Hematopoietic multipotent progenitor cell treated with erythropoietin and hydrocortisone succinate and interleukin-3 and kit ligand, for 8 days (in vitro differentiated cells): ENCODE measurements around the gene AKAP8.
"Not testable (repeated sequence)": the region's sequence is repeated elsewhere in the genome, so short reads cannot be mapped to it uniquely, and the experiment has no call there.

ENCODE experiments used
- DNase-seq: peaks from one replicate; pipeline ENCODE4 v3.0.0-alpha.2; 2015

The AKAP8 gene

DNA sequence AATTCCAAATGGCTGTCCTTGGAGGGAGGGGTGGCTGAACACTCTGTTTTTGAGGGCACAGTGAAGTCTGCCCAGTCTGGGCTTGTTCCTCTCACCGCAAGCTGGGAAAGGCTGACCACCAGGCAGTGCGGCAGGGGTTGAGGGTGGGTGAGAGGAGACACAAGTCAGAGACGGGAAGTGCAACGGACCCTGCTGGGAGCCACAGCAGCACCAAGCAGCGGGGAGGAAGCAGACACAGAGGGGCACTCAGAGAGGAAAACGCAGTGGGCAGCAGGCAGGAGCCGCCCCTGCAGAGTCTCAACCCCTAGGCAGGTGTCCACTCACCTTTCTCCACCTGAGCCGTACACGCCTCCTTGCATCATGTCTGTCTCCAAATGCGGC, 23.6 kb upstream of the AKAP8 start:
- DNase-seq, result no peak

GRCh38 chr19:15402411-15403150, 23.0 kb upstream of the AKAP8 start:
- DNase-seq, result peak; percentile 95

DNA sequence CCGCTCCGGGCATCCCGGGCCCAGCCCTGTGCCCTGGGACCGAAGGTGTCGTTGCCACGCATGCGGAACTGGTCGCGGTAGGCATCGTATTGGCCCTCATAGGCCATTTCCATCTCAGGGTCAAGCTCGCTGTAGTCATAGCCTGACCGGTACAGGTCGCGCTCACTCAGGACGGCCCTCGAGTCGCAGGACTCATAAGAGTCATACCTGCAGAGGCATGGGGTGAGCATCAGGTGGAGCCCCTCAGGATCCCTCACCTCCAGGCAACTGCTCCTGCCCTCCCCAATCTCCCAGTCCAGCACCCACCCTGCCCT, 21.8 kb upstream of the AKAP8 start:
- DNase-seq, result no peak

DNA sequence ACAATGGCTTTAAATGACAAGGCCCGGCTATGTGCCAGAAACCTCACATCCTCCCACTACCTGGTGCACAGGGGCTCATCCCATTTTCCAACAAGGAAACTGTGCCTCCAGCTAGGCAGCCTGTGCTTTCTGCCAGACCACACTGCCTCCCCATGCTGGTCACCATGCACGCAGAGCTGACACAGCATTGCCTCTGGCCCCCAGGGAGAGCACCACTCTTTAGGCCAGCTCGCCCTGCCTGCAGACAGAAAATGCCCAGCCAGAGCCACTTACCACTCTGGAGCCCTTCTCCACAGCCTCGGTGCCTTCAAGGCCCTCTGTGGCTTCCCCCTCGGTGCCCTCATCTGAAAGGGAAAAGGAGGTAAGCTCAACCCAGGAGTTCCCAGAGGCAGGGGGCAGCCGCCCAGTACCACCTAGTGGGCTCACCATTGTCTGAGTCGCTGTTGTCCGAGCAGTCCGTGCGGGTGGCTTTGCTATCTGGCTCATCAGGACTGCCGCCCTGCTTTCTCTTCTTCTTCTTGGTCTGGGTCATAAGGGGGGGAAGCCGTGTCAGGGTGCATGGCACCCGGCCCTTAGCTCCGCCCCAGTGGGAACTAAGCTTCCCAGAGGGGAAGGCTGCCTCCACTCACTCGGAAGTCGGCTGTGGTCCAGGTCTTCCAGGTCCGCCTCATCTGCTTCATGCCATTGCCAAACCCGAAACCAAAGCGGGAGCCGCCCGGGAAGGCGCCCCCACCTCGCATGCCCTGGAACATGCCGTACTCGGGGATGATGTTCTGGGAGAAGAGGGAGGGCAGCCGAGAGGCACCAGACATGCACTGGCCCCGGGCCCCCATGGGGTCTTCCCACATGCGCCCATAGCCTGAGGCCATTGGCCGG, 21.2 kb upstream of the AKAP8 start:
- no peak for DNase-seq

DNA sequence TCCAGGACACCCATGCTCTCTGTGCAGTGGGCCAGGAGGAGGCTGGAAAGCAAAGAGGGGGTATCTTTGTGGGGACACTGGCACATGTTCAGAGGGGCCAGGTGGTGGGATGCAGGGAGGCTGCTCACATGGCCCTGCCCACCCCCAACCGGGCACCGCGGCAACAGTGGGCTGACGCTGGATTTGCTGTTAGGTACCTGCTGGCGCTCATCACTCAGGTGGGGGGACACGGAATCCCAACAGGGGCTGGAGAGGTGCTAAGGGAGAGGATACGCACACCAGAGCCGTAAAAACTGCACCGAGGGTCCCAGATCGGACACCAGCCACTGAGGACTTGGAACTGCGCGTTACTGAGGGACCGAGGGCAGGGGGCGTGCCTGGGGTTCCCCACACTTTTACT, 20.0 kb upstream of the AKAP8 start:
- no peak for DNase-seq

- DNase-seq, result no peak
Measured at GRCh38 chr19:15399234-15399515, 19.6 kb upstream of the AKAP8 start.

DNA sequence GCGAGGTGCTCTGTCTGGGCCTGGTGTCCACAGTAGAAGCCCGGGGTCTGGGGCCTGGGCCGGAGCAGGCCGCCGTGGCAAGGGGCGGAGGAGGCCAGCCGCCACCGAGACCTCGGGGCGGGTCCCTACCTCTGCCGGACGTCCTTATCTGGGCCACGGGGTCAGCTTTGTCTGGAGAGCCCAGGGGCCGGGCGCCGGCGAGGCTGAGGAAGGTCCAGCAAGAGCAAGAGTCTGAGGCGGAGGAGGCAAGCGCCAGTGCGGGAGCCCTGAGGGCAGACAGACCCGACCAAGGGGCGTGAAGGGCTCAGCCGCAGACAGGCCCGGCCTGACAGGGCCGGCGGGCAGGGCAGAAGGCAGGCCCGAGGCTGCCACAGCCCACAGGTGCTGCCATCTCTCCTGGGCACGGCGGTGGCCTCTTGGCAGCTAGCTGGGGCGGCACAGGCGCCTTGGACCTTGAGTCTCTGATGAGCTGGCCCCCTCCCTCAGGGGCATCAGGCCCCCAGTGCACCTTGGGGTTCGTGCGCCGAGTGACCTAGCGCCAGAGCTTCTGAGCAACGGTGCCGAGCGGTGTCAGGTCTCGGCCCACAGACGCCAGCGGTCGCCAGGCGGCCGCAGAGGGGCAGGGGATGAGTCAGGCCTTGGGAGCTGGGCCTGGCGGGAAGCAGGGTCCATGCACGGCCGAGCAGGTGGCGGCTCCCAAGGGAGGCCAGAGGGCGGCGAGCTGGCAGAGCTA, 19.1 kb upstream of the AKAP8 start:
- no peak for DNase-seq

- DNase-seq, result no peak
Measured at GRCh38 chr19:15397782-15398181, 18.2 kb upstream of the AKAP8 start.

DNA sequence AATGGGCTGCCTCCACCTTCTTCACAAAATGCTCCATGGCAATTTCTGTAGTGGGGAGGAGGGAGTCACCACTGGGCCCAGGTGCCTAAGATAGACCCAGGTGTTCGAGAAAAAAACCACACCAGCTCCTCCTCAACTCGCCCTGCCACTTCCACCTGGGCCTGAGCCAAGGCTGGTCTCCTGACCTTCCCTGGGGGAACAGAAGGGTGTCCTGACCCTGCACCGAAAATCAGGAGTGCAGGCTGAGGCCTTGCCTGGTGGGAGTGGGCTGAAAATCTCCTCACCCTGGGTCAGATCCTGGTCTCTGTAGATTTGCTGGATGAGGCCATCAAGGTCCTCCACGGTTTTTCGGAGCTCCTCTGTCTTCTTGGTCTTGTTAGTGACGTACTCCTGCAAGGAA, 17.6 kb upstream of the AKAP8 start:
- DNase-seq, result no peak

DNA sequence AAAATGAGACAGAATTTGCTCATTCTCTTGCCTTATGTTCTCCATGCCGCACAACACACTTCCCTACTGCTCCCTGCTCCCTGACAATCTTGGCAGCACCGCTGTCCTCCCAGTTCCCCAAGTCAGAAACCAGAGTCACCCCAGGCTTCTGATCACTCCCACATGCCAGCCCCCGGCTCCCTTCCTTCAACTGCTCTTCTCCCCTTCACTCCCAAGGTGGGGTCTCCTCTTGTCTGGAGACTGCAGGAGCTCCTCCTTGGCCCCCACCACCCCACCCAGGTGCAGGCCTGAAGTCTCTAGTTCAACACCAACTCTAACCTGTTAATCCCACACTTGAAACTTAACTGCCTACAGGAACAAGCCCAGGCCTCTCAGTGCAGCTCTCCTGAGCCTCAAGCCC, 16.8 kb upstream of the AKAP8 start:
- DNase-seq, result no peak

DNA sequence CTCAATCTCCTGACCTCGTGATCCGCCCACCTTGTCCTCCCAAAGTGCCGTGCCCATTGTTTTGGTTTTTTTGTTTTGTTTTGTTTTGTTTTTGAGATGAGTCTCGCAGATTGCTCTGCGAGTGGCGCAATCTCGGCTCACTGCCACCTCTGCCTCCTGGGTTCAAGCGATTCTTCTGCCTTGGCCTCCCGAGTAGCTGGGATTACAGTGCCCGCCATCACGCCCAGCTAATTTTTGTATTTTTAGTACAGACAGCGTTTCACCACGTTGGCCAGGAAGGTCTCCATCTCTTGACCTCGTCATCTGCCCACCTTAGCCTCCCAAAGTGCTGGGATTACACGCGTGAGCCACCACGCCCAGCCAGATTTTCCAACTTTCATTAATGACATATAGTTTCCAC, 15.7 kb upstream of the AKAP8 start:
- DNase-seq, result not testable (repeated sequence)

DNA sequence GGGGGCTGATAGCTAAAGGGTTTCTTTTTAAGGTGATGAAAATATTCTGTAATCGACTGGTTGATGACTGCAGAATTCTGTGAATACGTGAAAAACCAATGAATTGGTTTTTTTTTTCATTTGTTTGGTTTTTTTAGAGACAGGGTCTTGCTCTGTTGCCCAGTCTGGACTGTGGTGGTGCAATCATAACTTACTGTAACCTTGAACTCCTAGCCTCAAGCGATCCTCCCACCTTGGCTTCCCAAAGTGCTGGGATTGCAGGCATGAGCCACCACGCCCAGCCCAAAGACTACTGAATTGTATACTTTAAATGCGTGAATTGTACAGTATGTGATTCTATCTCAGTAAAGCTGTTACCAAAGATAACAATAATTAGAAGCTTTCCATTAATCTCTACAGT, 14.8 kb upstream of the AKAP8 start:
- DNase-seq, result peak; percentile 34

DNA sequence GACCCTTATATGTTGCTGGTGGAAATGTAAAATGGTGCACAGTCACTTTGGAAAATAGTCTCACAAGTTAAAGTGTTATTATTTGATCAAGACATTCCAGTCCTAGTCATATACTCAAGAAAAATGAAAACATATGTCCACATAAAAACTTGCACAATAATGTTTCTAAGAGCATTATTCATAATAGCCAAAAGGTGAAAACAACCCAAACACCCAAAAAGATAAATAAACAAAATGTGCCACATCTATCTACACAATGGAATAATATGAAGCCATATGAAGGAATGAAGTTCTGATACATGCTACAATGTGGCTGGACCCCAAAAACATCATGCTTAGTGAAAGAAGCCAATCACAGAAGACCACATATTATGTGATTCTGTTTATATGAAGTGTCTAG, 14.4 kb upstream of the AKAP8 start:
- DNase-seq, result no peak

- DNase-seq, result no peak
Measured at GRCh38 chr19:15390814-15391213, 11.2 kb upstream of the AKAP8 start.

DNA sequence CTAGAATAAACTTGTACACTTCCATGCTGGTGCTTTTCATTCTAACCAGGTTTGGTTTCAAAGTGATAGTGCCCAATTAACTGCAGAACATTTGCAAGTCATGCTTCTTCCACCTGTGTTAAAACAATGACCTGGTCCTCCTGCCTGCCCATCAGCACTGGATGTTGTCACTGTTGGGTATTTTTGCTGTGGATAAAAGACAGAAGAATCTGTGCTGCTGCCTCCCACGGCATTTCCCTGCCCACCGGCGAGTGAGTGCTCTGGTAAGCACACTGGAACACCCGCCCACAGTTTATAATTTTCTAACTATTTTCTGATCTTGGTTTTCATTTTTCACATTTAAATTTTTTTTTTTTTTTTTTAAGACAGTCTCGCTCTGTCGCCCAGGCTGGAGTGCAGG, 2.3 kb upstream of the AKAP8 start:
- DNase-seq, result no peak

DNA sequence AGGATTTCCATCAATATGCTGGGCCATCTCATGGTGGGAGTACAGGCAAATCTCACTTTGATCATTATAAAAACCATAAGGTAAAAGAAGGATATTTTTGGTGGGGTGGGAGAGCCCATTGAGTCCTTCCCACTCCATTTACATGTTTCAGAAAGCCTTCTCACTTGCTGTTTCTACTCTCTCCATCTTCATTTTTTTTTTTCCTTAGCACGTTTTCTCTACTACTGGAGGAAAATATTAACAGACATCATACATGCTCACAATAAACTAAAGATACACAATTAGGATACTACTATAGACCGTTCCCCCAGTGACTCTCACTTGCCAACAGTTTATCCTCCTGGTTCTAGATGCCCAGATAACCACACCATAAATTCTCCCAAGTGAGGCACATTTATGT, 1.8 kb upstream of the AKAP8 start:
- DNase-seq, result no peak

DNA sequence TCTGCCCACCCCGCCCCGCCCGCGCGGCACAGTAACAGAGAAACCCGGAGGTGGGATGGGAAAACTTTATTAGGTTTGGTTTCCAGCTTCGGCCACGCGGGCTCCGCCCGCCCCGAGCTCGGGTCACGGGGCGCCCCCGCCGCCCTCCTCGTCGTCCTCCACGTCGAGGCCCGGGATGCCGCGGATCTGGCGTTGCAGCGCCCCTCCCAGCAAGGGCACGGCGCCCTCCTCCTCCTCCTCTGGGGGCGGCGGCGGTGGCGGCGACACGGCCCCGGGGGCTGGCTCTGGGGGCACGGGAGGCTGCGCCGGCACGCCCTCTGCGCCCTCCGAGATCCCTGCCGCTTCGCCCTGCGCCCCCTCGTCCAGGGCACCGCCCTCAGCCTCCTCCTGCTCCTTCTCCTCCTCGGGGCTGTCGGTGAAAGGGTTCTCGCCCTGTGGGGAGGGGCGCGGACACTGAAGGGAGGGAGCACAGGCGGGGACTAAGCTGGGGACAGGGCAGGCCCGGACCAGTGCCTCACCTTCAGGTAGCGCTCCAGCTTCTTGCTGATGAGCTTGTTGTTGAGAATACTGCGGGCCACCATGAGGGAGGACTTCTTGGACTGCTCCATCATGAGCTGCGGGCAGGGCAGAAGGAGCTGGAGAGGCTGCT, 536 bp upstream of the AKAP8 start:
- peak; percentile 73 for DNase-seq

- DNase-seq, result peak; percentile 66
Measured at GRCh38 chr19:15378534-15379082, 979 bp downstream of the AKAP8 start.

- DNase-seq, result no peak
Measured at GRCh38 chr19:15374796-15375440, 4.7 kb downstream of the AKAP8 start.

- DNase-seq, result no peak
Measured at GRCh38 chr19:15374105-15374651, 5.4 kb downstream of the AKAP8 start.

- DNase-seq, result no peak
Measured at GRCh38 chr19:15373644-15374043, 5.9 kb downstream of the AKAP8 start.

DNA sequence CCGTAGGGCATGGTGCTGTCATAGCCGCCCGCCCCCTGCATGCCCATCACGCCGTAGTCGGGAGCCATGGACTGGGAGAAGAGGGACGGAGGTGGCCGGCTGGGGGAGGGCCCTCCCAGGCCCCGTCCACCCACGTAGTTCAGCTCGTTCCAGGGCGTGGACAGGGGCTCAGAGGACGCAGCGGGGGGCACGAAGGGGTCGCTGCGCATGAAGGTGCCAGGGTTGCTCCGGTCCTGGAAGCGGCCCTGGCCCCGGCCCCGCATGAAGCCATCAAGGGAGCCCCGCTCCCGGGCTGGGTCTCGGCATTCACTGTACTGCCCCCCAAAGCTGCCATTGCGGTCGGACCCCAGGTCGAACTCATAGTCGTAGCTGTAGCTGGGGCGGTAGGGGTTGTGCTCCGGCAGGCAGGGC, 6.7 kb downstream of the AKAP8 start:
- DNase-seq, result no peak

DNA sequence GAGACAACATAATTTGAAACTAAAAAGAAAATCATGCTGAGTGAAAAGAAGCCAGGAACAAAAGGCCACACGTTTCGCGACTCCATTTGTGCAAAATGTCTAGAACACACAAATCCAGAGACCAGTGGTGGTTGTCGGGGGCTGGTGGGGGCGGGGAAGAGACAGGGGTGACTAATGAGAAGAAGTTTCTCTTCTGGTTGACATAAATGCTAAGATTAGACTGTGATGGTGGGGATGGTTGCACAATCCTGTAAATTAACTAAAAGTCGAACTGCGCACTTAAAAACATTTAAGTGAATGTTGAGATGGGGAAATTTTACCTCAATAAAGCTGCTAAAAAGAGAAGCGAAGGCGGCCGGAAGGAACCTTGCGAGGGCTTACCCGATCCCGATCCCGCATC, 7.1 kb downstream of the AKAP8 start:
- no peak for DNase-seq
